ENCODE data around the gene DNAAF1. TPM values are rescaled to one million over a fixed set of nuclear protein-coding genes. Genes with fewer than 3 reads are reported as not detected.

Gene DNAAF1
- total RNA-seq, 1 experiment from 2014 or later, result not detected

GRCh38 chr16:84105948-84106740, 39.0 kb upstream of the DNAAF1 start:
- peaks cover 17% of the 10 kb centered on the region for H3K4me1 Mint-ChIP-seq (ENCODE audit: insufficient read depth, unreplicated experiment)
- no peak for DNase-seq (ENCODE audit: unreplicated experiment)
- POLR2A ChIA-PET, result interaction anchor here (0.6 to 9.5 kb wide), 3 partner anchors 9 to 50 kb away, joined by 3 to 120 read pairs (median 3); partner anchors contain the start of gene MBTPS1
- intact Hi-C loops (cut with micrococcal nuclease), result no loop called here
- no peak for TF ChIP-seq CTCF (IDR thresholded peaks at IDR 0.05; ENCODE audit: unreplicated experiment)
- H3K27me3 Mint-ChIP-seq (ENCODE audit: insufficient read depth, unreplicated experiment), result no peaks in the 10 kb centered on the region
- H3K9me3 Mint-ChIP-seq (ENCODE audit: unreplicated experiment), result no peaks in the 10 kb centered on the region
- no peak overlapping the region for H3K4me3 Mint-ChIP-seq (ENCODE audit: unreplicated experiment)
- peaks cover 40% of the 10 kb centered on the region for H3K36me3 Mint-ChIP-seq (ENCODE audit: insufficient read depth, unreplicated experiment)
- no peak overlapping the region for H3K27ac Mint-ChIP-seq (ENCODE audit: low read depth, unreplicated experiment)
- no TSS peak for BruUV-seq (replicated peaks)
- CTCF ChIA-PET, result interaction anchor here (0.6 to 3.8 kb wide), 3 partner anchors 11 to 152 kb away, joined by 3 to 18 read pairs (median 3); partner anchors contain the start of gene MBTPS1

- intact Hi-C loops (cut with micrococcal nuclease), result no loop called here
Measured at GRCh38 chr16:84107921-84108320, 37.2 kb upstream of the DNAAF1 start.

GRCh38 chr16:84109598-84110335, 35.3 kb upstream of the DNAAF1 start:
- CTCF ChIA-PET, result no interaction called here

More at GRCh38 chr16:84107921-84108320, 37.2 kb upstream of the DNAAF1 start:
- no TSS peak for BruUV-seq (replicated peaks)
- no peaks in the 10 kb centered on the region for H3K27me3 Mint-ChIP-seq (ENCODE audit: insufficient read depth, unreplicated experiment)
- H3K4me3 Mint-ChIP-seq (ENCODE audit: unreplicated experiment), result no peak overlapping the region
- H3K9me3 Mint-ChIP-seq (ENCODE audit: unreplicated experiment), result no peaks in the 10 kb centered on the region
- CTCF ChIA-PET, result interaction anchor here (0.6 to 1.1 kb wide), 3 partner anchors 9 to 240 kb away, joined by 3 read pairs; partner anchors contain the start of gene MBTPS1
- H3K4me1 Mint-ChIP-seq (ENCODE audit: insufficient read depth, unreplicated experiment), result peaks cover 17% of the 10 kb centered on the region
- no peak overlapping the region for H3K27ac Mint-ChIP-seq (ENCODE audit: low read depth, unreplicated experiment)
- no peak for TF ChIP-seq CTCF (IDR thresholded peaks at IDR 0.05; ENCODE audit: unreplicated experiment)
- POLR2A ChIA-PET, result interaction anchor here (9.5 kb wide), 1 partner anchor 8 kb away, joined by 120 read pairs; the partner anchor contains the start of gene MBTPS1
- no peak for DNase-seq (ENCODE audit: unreplicated experiment)
- H3K36me3 Mint-ChIP-seq (ENCODE audit: insufficient read depth, unreplicated experiment), result peaks cover 34% of the 10 kb centered on the region

More at GRCh38 chr16:84109598-84110335, 35.3 kb upstream of the DNAAF1 start:
- peaks cover 11% of the 10 kb centered on the region for H3K4me1 Mint-ChIP-seq (ENCODE audit: insufficient read depth, unreplicated experiment)
- no peak for TF ChIP-seq CTCF (IDR thresholded peaks at IDR 0.05; ENCODE audit: unreplicated experiment)
- POLR2A ChIA-PET, result no interaction called here
- peaks cover 34% of the 10 kb centered on the region for H3K36me3 Mint-ChIP-seq (ENCODE audit: insufficient read depth, unreplicated experiment)
- no peak overlapping the region for H3K4me3 Mint-ChIP-seq (ENCODE audit: unreplicated experiment)
- no peaks in the 10 kb centered on the region for H3K9me3 Mint-ChIP-seq (ENCODE audit: unreplicated experiment)
- no TSS peak for BruUV-seq (replicated peaks)
- no peak overlapping the region for H3K27ac Mint-ChIP-seq (ENCODE audit: low read depth, unreplicated experiment)
- DNase-seq (ENCODE audit: unreplicated experiment), result no peak
- H3K27me3 Mint-ChIP-seq (ENCODE audit: insufficient read depth, unreplicated experiment), result no peaks in the 10 kb centered on the region
- intact Hi-C loops (cut with micrococcal nuclease), result no loop called here

All from MCF 10A (cell line).